IPS-NIHi11 (cell line): ENCODE data around the gene TIGAR.

Experiments used
- DNase-seq: peaks from one replicate; pipeline ENCODE4 v3.0.0; 2012; ENCODE audit warnings: mixed read lengths, low spot score

The TIGAR gene

GRCh38 chr12:4303750-4304149 lies 17.3 kb upstream of the TIGAR start:
- no peak for DNase-seq

DNA sequence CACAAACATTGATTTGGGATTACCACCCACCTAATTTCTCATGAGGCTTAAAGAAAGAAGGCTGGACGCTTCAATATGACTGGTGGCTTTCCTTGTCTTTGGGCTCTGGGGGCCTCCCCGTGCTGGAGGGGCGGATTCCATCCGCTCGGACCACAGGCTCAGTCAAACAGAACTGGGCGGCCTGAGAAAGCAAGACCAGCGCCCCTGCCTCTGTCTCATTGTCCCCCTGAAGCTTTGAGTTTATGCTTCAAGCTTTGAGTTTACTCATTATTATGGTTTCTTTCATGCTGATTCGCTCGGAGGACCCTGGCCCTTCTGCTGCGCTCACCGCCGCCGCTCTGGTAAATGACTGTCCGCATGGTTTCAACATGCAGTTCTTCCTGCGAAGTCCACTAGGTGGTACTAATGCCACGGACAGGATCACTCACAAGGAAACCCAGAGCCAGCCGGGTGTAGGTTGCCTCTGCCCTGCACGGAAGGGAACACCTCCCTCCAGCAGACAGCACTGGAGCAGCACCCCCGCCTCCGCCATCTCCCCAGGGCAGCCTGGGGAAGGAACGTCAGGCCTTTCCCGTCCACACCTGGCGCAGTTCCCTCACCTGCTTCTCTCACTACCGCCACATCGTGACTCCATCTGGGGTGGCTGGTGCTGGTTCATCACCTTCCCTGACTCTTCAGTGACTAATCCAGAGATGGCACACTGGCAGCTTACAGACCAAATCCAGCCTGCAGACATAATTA lies 13.2 kb upstream of the TIGAR start:
- DNase-seq = peak; percentile 92

- DNase-seq = no peak
These were observed 12.6 kb upstream of the TIGAR start for GRCh38 chr12:4308334-4308950.

GRCh38 chr12:4311776-4312175 lies 9.2 kb upstream of the TIGAR start:
- no peak for DNase-seq

GRCh38 chr12:4312251-4312650 lies 8.8 kb upstream of the TIGAR start:
- DNase-seq = no peak

GRCh38 chr12:4320497-4320852 lies 538 bp upstream of the TIGAR start:
- DNase-seq = no peak

DNA sequence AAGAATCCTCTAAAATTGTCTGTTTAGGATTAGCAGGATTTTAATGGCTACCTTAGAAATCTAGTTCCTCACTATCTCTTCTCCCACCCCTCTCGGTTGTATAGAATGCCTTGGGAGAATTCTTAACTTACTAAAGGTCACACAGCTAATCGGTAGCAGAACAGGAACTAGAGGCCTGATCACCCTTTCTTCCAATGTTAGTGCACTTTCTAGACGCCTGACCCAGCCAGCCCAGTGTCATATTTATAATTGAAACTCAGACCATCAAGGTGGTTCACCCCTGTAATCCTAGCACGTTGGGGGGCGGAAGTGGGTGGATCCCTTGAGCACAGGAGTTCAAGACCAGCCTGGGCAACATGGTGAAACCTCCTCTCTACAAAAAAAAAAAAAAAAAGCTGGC lies 1.7 kb downstream of the TIGAR start:
- DNase-seq = no peak

GRCh38 chr12:4323396-4323795 lies 2.4 kb downstream of the TIGAR start:
- no peak for DNase-seq

DNA sequence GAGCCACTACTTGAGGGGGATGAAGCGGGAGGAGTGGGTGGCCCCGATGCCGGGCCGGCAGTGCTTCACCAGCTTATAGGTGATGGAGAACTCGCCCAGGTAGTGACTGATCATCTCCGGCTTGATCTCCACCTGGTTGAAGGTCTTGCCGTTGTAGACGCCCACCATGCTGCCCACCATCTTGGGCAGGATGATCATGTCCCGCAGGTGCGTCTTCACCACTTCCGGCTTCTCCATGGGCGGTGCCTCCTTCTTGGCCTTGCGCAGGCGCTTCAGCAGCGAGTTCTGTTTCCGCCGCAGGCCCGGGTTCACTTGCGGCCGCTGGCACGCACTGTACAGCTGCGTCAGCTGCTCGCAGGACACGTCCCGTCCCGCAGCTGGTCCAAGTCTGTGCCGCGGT lies 3.4 kb downstream of the TIGAR start:
- no peak for DNase-seq

- no peak for DNase-seq
These were observed 5.0 kb downstream of the TIGAR start for GRCh38 chr12:4325966-4326365.

- no peak for DNase-seq
These were observed 6.3 kb downstream of the TIGAR start for GRCh38 chr12:4327293-4327692.

GRCh38 chr12:4330203-4330602 lies 9.2 kb downstream of the TIGAR start:
- DNase-seq = no peak

DNA sequence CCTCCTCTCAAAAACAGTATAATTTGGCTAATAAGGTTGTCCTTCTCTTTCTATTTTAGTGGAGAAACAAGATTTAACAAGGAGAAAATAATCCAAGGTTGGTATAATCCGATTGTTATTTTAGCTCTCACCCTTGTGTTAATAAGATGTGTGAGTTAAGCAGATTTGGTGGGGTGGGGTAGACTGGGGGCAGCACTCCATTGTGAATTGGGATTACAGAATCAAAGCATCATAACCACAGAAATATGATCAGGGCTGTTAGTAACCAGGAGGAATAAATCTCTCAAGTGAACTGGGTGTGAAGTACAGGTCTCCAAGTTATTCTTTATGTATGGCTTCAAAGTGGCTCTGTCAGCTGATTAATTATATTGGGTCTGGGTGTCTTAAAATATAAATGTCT lies 10.2 kb downstream of the TIGAR start:
- DNase-seq = no peak

DNA sequence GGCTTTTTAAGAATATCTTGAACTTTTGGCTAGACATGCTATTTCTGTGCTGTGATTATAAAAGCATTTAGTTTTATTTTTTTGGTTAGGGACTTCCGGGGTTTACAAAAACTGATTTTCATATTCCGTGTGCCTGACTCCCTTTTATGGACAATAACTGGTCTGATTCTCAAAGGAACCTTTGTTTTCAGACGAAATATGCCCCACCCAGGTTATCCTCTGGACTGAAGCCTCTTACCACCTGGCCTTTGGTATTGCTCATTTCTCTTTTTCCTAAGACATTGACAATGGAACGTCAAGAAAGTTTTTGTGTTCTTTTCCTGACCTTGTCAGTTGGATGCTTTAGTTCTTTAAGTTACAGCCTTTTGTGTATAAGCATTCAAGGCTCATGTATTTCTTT lies 10.8 kb downstream of the TIGAR start:
- DNase-seq = no peak

GRCh38 chr12:4346931-4347330 lies 25.9 kb downstream of the TIGAR start:
- DNase-seq = no peak

DNA sequence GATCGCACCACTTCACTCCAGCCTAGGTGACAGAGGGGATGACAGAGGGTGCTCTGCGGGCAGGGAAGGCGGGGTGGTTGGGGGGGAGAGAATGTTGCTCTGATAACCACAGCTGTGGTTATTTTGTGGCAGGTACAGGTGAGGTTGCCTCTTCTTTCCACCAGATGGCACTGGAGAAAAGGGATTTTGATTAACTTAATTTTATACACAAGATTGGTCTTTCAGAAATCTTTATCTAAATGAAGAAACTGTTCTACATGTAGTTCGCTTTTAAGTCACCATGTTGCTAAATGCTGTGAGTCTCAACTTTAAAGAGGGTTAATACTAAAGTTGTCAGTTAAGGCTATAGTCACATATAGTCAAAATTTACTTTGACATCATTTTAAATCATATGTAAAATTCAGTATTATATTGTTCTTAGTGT lies 32.8 kb downstream of the TIGAR start:
- peak; percentile 46 for DNase-seq

DNA sequence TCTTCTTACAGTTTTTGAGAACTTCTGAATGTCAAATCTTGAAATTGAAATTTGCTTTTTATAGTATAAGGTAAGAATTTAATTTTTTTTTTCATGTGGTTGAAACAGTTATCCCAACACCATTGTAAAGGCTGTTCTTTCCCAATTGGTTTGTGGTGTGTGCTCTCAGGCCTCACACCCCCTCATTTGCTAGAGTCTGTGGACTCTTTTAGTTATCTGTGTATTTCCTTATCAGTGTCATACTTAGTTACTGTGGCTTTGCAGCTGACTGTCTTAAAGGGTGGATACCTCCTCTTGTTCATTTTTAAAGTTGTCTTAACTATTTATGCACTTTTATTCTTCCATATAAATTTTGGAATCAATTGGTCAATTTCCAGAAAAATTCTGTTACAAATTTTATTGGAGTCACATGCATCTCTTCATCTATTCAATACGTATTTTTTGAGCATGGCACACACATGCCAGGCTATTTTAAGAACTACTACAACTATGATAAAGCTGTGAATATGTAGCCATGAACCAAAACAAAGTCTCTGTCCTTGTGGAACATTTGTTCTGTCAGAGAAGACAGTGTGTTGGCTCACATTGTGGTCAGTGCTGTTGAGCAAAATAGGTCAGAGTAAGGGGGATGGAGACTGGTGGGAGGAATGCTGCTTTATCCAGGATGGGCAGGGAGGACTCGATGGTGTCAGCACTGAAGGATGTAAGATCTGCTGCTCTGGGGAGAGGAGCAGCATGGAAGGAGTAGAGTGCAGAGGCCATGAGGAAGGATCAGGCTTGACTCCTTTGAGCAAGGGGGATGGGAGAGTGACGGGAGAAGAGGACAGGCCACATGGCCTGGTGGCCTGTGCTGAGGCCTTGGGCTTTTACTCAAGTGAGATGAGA lies 34.4 kb downstream of the TIGAR start:
- no peak for DNase-seq

- DNase-seq = peak; percentile 70
These were observed 35.0 kb downstream of the TIGAR start for GRCh38 chr12:4356041-4356327.

DNA sequence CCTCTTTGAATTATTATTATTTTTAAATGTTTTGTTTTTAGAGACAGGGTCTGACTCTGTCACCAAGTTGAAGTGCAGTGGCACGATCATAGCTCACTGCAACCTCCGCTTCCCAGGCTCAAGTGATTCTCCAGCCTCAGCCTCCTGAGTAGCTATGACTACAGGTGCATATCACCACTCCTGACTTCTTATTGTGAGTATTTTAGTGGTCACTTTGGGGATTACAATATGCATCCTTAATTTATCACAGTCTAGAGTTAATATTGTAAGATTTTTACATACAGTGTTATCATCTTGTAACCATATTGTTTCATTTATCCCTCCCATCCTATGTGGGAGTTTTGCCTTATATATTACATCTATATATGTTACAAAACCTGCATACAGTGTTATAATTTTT lies 45.1 kb downstream of the TIGAR start:
- DNase-seq = no peak

GRCh38 chr12:4369548-4369947 lies 48.5 kb downstream of the TIGAR start:
- no peak for DNase-seq

DNA sequence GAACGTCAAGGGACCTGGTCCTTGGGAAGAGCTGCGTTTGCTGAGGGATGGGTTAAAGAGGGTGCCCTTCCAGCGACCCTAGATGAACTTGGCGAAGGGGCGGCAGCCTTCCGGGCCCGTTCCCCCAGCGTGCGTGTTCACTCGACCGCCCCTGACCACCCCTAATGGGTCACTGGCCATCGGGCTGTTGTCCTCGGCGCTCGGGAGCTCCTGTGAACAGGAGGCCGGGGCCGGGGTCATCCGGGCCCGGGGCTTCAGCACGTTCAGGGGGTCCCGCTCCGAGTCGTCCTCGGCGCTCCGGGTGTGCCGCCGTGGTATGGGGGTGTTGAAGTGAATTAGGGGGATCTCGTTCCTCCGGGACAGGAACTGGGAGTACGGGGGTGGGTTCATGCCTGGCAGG lies 49.3 kb downstream of the TIGAR start:
- no peak for DNase-seq

DNA sequence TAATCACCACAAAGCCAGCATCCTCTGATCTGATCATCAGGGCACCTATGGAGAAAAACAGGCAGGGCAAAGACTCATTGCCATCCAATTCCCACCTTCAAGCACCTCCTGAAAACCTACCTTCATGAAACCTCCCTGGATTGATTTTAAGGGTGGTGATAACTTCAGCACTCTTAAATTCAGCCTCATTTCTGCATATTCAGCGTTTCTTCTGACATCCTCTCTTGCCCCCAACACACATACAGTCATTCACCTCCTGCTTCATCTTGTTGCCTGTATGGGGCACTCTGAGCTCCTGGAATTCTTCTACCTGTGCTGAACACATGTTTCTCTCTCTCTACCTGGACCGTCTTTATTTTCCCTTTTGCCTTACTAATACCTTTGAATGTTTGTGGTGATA lies 51.6 kb downstream of the TIGAR start:
- DNase-seq = no peak

- no peak for DNase-seq
These were observed 54.4 kb downstream of the TIGAR start for GRCh38 chr12:4375449-4375848.
